HG03442 (cell line): Measurements from ENCODE around the gene ARHGAP18.
A peak's percentile ranks its signal among the peaks of the same experiment; 100 is the strongest.

Source experiments
- ATAC-seq: cut with Tn5 transposase; IDR thresholded peaks from one replicate; pipeline ENCODE4 v1.9.1; 2021; ENCODE audit warnings: mild to moderate bottlenecking, moderate library complexity; ENCODE audit not compliant: unreplicated experiment

Gene ARHGAP18

GRCh38 chr6:129671442-129672340, 38.3 kb downstream of the ARHGAP18 start:
- peak; percentile 84 for ATAC-seq

GRCh38 chr6:129670634-129671033, 39.3 kb downstream of the ARHGAP18 start:
- ATAC-seq = no peak

- ATAC-seq = no peak
Observed at GRCh38 chr6:129667621-129668020, 42.4 kb downstream of the ARHGAP18 start.

GRCh38 chr6:129667034-129667433, 42.9 kb downstream of the ARHGAP18 start:
- ATAC-seq = no peak

GRCh38 chr6:129665555-129665954, 44.4 kb downstream of the ARHGAP18 start:
- ATAC-seq = no peak

GRCh38 chr6:129663531-129663930, 46.4 kb downstream of the ARHGAP18 start:
- no peak for ATAC-seq

- peak; percentile 79 for ATAC-seq
Observed at GRCh38 chr6:129662980-129663431, 47.0 kb downstream of the ARHGAP18 start.

GRCh38 chr6:129662406-129662766, 47.6 kb downstream of the ARHGAP18 start:
- peak; percentile 66 for ATAC-seq

GRCh38 chr6:129661536-129662405, 48.2 kb downstream of the ARHGAP18 start:
- peak; percentile 15 for ATAC-seq

- ATAC-seq = no peak
Observed at GRCh38 chr6:129660346-129660676, 49.7 kb downstream of the ARHGAP18 start.

GRCh38 chr6:129659590-129660345, 50.2 kb downstream of the ARHGAP18 start:
- ATAC-seq = no peak

- ATAC-seq = no peak
Observed at GRCh38 chr6:129659167-129659566, 50.8 kb downstream of the ARHGAP18 start.

GRCh38 chr6:129657483-129657882, 52.5 kb downstream of the ARHGAP18 start:
- no peak for ATAC-seq

- ATAC-seq = no peak
Observed at GRCh38 chr6:129655334-129655733, 54.6 kb downstream of the ARHGAP18 start.

- ATAC-seq = no peak
Observed at GRCh38 chr6:129653746-129654145, 56.2 kb downstream of the ARHGAP18 start.

- ATAC-seq = no peak
Observed at GRCh38 chr6:129653229-129653628, 56.7 kb downstream of the ARHGAP18 start.

GRCh38 chr6:129651291-129651691, 58.7 kb downstream of the ARHGAP18 start:
- ATAC-seq = no peak

- ATAC-seq = no peak
Observed at GRCh38 chr6:129648819-129649491, 61.0 kb downstream of the ARHGAP18 start.

- peak; percentile 20 for ATAC-seq
Observed at GRCh38 chr6:129647044-129647443, 62.9 kb downstream of the ARHGAP18 start.

- ATAC-seq = peak; percentile 78
Observed at GRCh38 chr6:129646642-129647041, 63.3 kb downstream of the ARHGAP18 start.
